Measurements from ENCODE around the gene TFB1M. TPM values are rescaled to one million over a fixed set of nuclear protein-coding genes. Genes with fewer than 3 reads are reported as not detected.

TFB1M gene
- total RNA-seq, 2 experiments from 2014 or later: 7.2 to 9.2 TPM

DNA sequence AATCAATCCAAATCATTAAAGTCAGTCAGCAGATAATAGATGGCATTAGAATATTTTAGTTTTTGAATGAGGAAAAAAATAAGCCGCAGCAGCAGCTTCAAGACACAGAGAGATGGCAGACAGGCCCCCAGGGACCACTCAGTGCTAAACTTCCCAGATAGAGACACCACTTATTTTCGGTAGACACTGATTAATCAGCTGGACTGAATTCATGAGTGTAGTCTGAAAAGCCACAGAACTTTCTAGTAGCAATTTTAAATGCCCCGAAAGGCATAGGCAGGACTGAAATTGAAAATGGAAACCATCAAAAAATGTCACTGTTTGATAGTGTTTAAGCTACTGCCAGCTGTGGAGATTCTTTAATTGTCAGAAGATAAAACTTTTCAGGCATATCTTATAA is 53.6 kb downstream of the TFB1M start:
- peaks cover 85% of the 10 kb centered on the region for H3K36me3 Mint-ChIP-seq (ENCODE audit: low read depth)

DNA sequence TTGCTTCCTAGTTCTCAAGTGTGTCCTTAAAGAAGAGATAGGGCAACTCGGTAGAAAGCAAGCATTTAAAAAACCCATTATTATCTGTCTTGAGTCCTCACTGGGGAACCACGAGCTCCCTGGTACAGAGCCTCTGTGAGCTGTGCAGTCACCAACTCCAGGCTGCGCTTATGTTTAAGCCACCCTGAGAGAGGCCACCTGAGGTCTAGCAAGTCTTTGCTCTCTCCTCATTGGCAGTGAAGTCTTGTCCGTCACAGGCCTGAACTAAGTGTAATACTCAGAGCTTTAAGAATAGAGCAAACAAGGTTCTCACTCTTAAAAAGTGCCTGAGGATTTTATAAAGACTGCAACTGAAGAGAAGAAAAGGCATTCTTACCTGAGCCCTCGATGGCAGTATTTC is 54.4 kb downstream of the TFB1M start:
- Histone ChIP-seq H3K9me3 (ENCODE audit: control insufficient read depth in 1 of 2, insufficient read depth in 1 of 2, low read length in 2 of 2) (no peaks in the 10 kb centered on the region), H3K4me3 (ENCODE audit: low read length) (no peak overlapping the region), H3K36me3 (ENCODE audit: insufficient read depth, low read length) (peaks cover 64% of the 10 kb centered on the region), H3K27me3 (ENCODE audit: control insufficient read depth in 1 of 2, insufficient read depth in 2 of 2, low read length in 2 of 2) (no peaks in the 10 kb centered on the region), H3K4me1 (ENCODE audit: insufficient read depth, low read length) (no peaks in the 10 kb centered on the region), H3K27ac (ENCODE audit: low read depth in 1 of 2, low read length in 2 of 2) (no peak overlapping the region)
- Mint-ChIP-seq H3K36me3 (ENCODE audit: low read depth) (peaks cover 84% of the 10 kb centered on the region), H3K27me3 (no peaks in the 10 kb centered on the region), H3K27ac (no peak overlapping the region), H3K4me1 (ENCODE audit: low read depth) (no peaks in the 10 kb centered on the region), H3K4me3 (no peak overlapping the region), H3K9me3 (no peaks in the 10 kb centered on the region)
- intact Hi-C loops (cut with DNase I, micrococcal nuclease): no loop called here
- no peak for ATAC-seq (ENCODE audit: poor library complexity)
- no peak for DNase-seq
- TF ChIP-seq CTCF (IDR thresholded peaks at IDR 0.05): no peak
- ChIA-PET POLR2A (no interaction called here), CTCF (no interaction called here)

More for the DNA sequence above, 53.6 kb downstream of the TFB1M start:
- intact Hi-C loops (cut with DNase I, micrococcal nuclease): no loop called here
- Histone ChIP-seq H3K9me3 (ENCODE audit: control insufficient read depth in 1 of 2, insufficient read depth in 1 of 2, low read length in 2 of 2) (no peaks in the 10 kb centered on the region), H3K27ac (ENCODE audit: low read depth in 1 of 2, low read length in 2 of 2) (no peak overlapping the region), H3K4me3 (ENCODE audit: low read length) (no peak overlapping the region), H3K27me3 (ENCODE audit: control insufficient read depth in 1 of 2, insufficient read depth in 2 of 2, low read length in 2 of 2) (no peaks in the 10 kb centered on the region), H3K36me3 (ENCODE audit: insufficient read depth, low read length) (peaks cover 69% of the 10 kb centered on the region), H3K4me1 (ENCODE audit: insufficient read depth, low read length) (no peaks in the 10 kb centered on the region)
- H3K4me3 Mint-ChIP-seq: no peak overlapping the region
- CTCF ChIA-PET: no interaction called here
- no peaks in the 10 kb centered on the region for H3K27me3 Mint-ChIP-seq
- H3K27ac Mint-ChIP-seq: peak overlapping the region; percentile 7
- no peaks in the 10 kb centered on the region for H3K9me3 Mint-ChIP-seq
- no peak for ATAC-seq (ENCODE audit: poor library complexity)
- no peak for TF ChIP-seq CTCF (IDR thresholded peaks at IDR 0.05)
- POLR2A ChIA-PET: no interaction called here
- H3K4me1 Mint-ChIP-seq (ENCODE audit: low read depth): no peaks in the 10 kb centered on the region
- no peak for DNase-seq

- Mint-ChIP-seq H3K27ac (no peak overlapping the region), H3K4me3 (no peak overlapping the region), H3K9me3 (no peaks in the 10 kb centered on the region), H3K36me3 (ENCODE audit: low read depth) (peaks cover 85% of the 10 kb centered on the region), H3K27me3 (no peaks in the 10 kb centered on the region), H3K4me1 (ENCODE audit: low read depth) (no peaks in the 10 kb centered on the region)
- Histone ChIP-seq H3K27me3 (ENCODE audit: control insufficient read depth in 1 of 2, insufficient read depth in 2 of 2, low read length in 2 of 2) (no peaks in the 10 kb centered on the region), H3K4me3 (ENCODE audit: low read length) (no peak overlapping the region), H3K27ac (ENCODE audit: low read depth in 1 of 2, low read length in 2 of 2) (no peak overlapping the region), H3K36me3 (ENCODE audit: insufficient read depth, low read length) (peaks cover 65% of the 10 kb centered on the region), H3K4me1 (ENCODE audit: insufficient read depth, low read length) (no peaks in the 10 kb centered on the region), H3K9me3 (ENCODE audit: control insufficient read depth in 1 of 2, insufficient read depth in 1 of 2, low read length in 2 of 2) (no peaks in the 10 kb centered on the region)
- POLR2A ChIA-PET: no interaction called here
- intact Hi-C loops (cut with DNase I, micrococcal nuclease): no loop called here
- DNase-seq (no peak), ATAC-seq (ENCODE audit: poor library complexity) (no peak)
- no peak for TF ChIP-seq CTCF (IDR thresholded peaks at IDR 0.05)
- CTCF ChIA-PET: no interaction called here
Observed at GRCh38 chr6:155259204-155259603, 55.1 kb downstream of the TFB1M start.

All from CD4-positive, alpha-beta T cell (primary cell).